ENCODE data around the gene SOSTDC1.
"Not testable (repeated sequence)": the region's sequence is repeated elsewhere in the genome, so short reads cannot be mapped to it uniquely, and the experiment has no call there.

The SOSTDC1 gene

DNA sequence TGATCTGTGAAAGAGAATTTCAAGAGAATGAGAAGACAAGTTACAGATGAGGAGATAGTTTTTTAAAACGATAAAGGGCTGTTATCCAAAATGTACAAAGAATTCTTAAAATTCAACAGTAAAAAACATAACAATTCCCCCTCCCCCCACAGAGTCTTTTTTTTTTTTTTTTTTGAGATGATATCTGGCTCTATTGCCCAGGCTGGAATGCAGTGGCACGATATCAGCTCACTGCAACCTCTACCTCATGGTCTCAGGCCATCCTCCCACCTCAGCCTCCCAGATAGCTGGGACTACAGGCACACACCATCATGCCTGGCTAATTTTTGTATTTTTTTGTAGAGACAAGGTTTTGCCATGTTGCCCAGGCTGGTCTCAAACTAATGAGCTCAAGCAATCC lies 21.7 kb downstream of the SOSTDC1 start:
- H3K27me3 ChIP-seq (ENCODE audit: low read depth); H3K36me3 ChIP-seq (replicated peaks); H3K4me1 ChIP-seq; DNase-seq (ENCODE audit: low spot score in 2 of 2); H3K9me3 ChIP-seq; H3K4me3 ChIP-seq: not testable (repeated sequence)
- in situ Hi-C loops (cut with MboI; ENCODE audit: low sequenced_read_pairs): loop anchor here (25.0 kb wide), 1 partner anchor 118 kb away; no protein-coding TSS in a partner anchor

DNA sequence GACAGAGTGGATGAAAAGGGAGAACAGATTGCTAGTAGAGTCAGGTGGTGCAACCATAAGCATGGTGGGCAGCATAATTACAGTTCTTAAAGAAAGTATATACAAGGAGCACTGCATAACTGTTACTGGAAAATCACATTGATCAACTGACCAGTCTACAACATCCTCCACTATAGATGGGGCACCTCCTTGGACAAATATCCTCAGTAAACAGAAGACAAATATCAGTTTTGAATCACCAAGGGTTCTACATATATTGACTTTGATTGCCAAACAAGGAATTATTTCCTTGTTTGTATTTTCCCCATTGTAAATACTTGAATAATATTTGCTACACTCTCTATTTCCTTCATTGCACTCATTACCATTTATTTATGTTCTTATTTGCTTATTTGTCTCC lies 26.6 kb downstream of the SOSTDC1 start:
- DNase-seq (ENCODE audit: low spot score in 2 of 2): no peak
- in situ Hi-C loops (cut with MboI; ENCODE audit: low sequenced_read_pairs): loop anchor here (25.0 kb wide), 1 partner anchor 123 kb away; no protein-coding TSS in a partner anchor
- H3K36me3 ChIP-seq (replicated peaks): no peaks in the 10 kb centered on the region
- no peak overlapping the region for H3K4me3 ChIP-seq
- no peaks in the 10 kb centered on the region for H3K9me3 ChIP-seq
- no peaks in the 10 kb centered on the region for H3K27me3 ChIP-seq (ENCODE audit: low read depth)
- no peaks in the 10 kb centered on the region for H3K4me1 ChIP-seq

DNA sequence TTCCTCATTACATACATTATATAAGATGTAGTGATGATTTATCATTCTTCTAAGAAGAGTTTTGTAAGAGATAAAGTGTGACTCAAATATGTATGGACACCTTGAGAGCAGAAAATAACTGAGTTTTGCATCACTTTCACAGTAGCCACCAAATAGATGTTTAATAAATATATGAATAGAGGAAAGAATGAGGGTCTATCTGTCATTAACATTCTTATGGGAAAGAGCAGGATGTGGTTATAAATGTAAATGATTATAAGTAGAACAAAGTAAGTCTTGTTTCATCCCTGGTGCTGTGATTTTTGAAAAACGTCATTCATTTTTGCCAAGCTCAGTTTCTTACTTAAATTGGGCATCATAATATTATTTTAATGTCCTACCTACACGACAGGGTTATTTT lies 29.2 kb downstream of the SOSTDC1 start:
- Histone ChIP-seq H3K4me3 (no peak overlapping the region), H3K9me3 (no peaks in the 10 kb centered on the region), H3K36me3 (replicated peaks) (no peaks in the 10 kb centered on the region), H3K27me3 (ENCODE audit: low read depth) (no peaks in the 10 kb centered on the region), H3K4me1 (peaks cover 9% of the 10 kb centered on the region)
- no peak for DNase-seq (ENCODE audit: low spot score in 2 of 2)
- in situ Hi-C loops (cut with MboI; ENCODE audit: low sequenced_read_pairs): loop anchor here (25.0 kb wide), 1 partner anchor 126 kb away; no protein-coding TSS in a partner anchor

- Histone ChIP-seq H3K4me3 (no peak overlapping the region), H3K27me3 (ENCODE audit: low read depth) (no peaks in the 10 kb centered on the region), H3K9me3 (no peaks in the 10 kb centered on the region), H3K4me1 (peaks cover 9% of the 10 kb centered on the region), H3K36me3 (replicated peaks) (no peaks in the 10 kb centered on the region)
- DNase-seq (ENCODE audit: low spot score in 2 of 2): no peak
- in situ Hi-C loops (cut with MboI; ENCODE audit: low sequenced_read_pairs): loop anchor here (25.0 kb wide), 1 partner anchor 129 kb away; no protein-coding TSS in a partner anchor
These were observed 31.9 kb downstream of the SOSTDC1 start for GRCh38 chr7:16433568-16434122.

- Histone ChIP-seq H3K4me3 (no peak overlapping the region), H3K9me3 (no peaks in the 10 kb centered on the region), H3K4me1 (peaks cover 9% of the 10 kb centered on the region), H3K36me3 (replicated peaks) (no peaks in the 10 kb centered on the region), H3K27me3 (ENCODE audit: low read depth) (no peaks in the 10 kb centered on the region)
- in situ Hi-C loops (cut with MboI; ENCODE audit: low sequenced_read_pairs): loop anchor here (25.0 kb wide), 1 partner anchor 130 kb away; no protein-coding TSS in a partner anchor
- no peak for DNase-seq (ENCODE audit: low spot score in 2 of 2)
These were observed 33.2 kb downstream of the SOSTDC1 start for GRCh38 chr7:16432425-16432731.

GRCh38 chr7:16431646-16432424 lies 33.7 kb downstream of the SOSTDC1 start:
- H3K4me1 ChIP-seq: peaks cover 9% of the 10 kb centered on the region
- peak; percentile 52 to 62 for DNase-seq (ENCODE audit: low spot score in 2 of 2)
- no peaks in the 10 kb centered on the region for H3K36me3 ChIP-seq (replicated peaks)
- in situ Hi-C loops (cut with MboI; ENCODE audit: low sequenced_read_pairs): loop anchor here (25.0 kb wide), 1 partner anchor 130 kb away; no protein-coding TSS in a partner anchor
- H3K27me3 ChIP-seq (ENCODE audit: low read depth): no peaks in the 10 kb centered on the region
- H3K9me3 ChIP-seq: no peaks in the 10 kb centered on the region
- no peak overlapping the region for H3K4me3 ChIP-seq

- no peak for DNase-seq (ENCODE audit: low spot score in 2 of 2)
- Histone ChIP-seq H3K4me1 (peaks cover 9% of the 10 kb centered on the region), H3K36me3 (replicated peaks) (no peaks in the 10 kb centered on the region), H3K27me3 (ENCODE audit: low read depth) (no peaks in the 10 kb centered on the region), H3K9me3 (no peaks in the 10 kb centered on the region), H3K4me3 (no peak overlapping the region)
- in situ Hi-C loops (cut with MboI; ENCODE audit: low sequenced_read_pairs): loop anchor here (25.0 kb wide), 1 partner anchor 132 kb away; no protein-coding TSS in a partner anchor
These were observed 35.4 kb downstream of the SOSTDC1 start for GRCh38 chr7:16430133-16430532.

GRCh38 chr7:16428672-16429071 lies 36.9 kb downstream of the SOSTDC1 start:
- in situ Hi-C loops (cut with MboI; ENCODE audit: low sequenced_read_pairs): loop anchor here (25.0 kb wide), 1 partner anchor 134 kb away; no protein-coding TSS in a partner anchor
- no peak overlapping the region for H3K4me3 ChIP-seq
- H3K27me3 ChIP-seq (ENCODE audit: low read depth): no peaks in the 10 kb centered on the region
- no peak for DNase-seq (ENCODE audit: low spot score in 2 of 2)
- peaks cover 9% of the 10 kb centered on the region for H3K4me1 ChIP-seq
- no peaks in the 10 kb centered on the region for H3K9me3 ChIP-seq
- no peaks in the 10 kb centered on the region for H3K36me3 ChIP-seq (replicated peaks)

- DNase-seq (ENCODE audit: low spot score in 2 of 2): no peak
- H3K27me3 ChIP-seq (ENCODE audit: low read depth): no peaks in the 10 kb centered on the region
- in situ Hi-C loops (cut with MboI; ENCODE audit: low sequenced_read_pairs): loop anchor here (25.0 kb wide), 1 partner anchor 134 kb away; no protein-coding TSS in a partner anchor
- H3K4me3 ChIP-seq: no peak overlapping the region
- H3K9me3 ChIP-seq: no peaks in the 10 kb centered on the region
- H3K4me1 ChIP-seq: peaks cover 9% of the 10 kb centered on the region
- H3K36me3 ChIP-seq (replicated peaks): no peaks in the 10 kb centered on the region
These were observed 37.4 kb downstream of the SOSTDC1 start for GRCh38 chr7:16428182-16428581.

- Histone ChIP-seq H3K4me1 (peaks cover 21% of the 10 kb centered on the region), H3K4me3 (no peak overlapping the region), H3K36me3 (replicated peaks) (no peaks in the 10 kb centered on the region), H3K9me3 (no peaks in the 10 kb centered on the region; the same call in 1 of the 2 replicates), H3K27me3 (ENCODE audit: low read depth) (no peaks in the 10 kb centered on the region)
- in situ Hi-C loops (cut with MboI; ENCODE audit: low sequenced_read_pairs): no loop called here
- no peak for DNase-seq (ENCODE audit: low spot score in 2 of 2)
These were observed 41.8 kb downstream of the SOSTDC1 start for GRCh38 chr7:16423761-16424160.

DNA sequence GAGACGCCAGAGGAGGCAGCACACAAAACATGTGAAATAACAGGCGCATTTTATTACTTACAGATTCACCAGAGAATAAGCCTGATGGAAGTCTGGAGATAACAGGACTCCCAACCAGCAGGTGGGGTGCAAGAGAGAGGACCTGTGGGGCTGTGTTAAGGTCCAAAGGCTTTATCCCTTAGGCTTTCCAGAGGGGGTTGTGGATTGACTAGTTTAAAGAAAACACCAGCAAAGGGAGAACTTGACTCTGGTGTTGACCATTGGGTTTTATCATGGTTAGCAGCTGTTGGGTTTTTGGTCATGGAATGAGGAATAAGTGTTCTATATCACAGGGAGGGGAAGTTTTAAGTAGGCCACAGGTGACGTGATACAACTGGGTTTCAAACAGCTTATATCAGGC lies 42.6 kb downstream of the SOSTDC1 start:
- no peak overlapping the region for H3K4me3 ChIP-seq
- in situ Hi-C loops (cut with MboI; ENCODE audit: low sequenced_read_pairs): no loop called here
- H3K27me3 ChIP-seq (ENCODE audit: low read depth): no peaks in the 10 kb centered on the region
- H3K4me1 ChIP-seq: peaks cover 21% of the 10 kb centered on the region
- H3K9me3 ChIP-seq: no peaks in the 10 kb centered on the region; the same call in 1 of the 2 replicates
- H3K36me3 ChIP-seq (replicated peaks): no peaks in the 10 kb centered on the region
- no peak for DNase-seq (ENCODE audit: low spot score in 2 of 2)

GRCh38 chr7:16422103-16422435 lies 43.5 kb downstream of the SOSTDC1 start:
- Histone ChIP-seq H3K9me3 (no peaks in the 10 kb centered on the region; the same call in 1 of the 2 replicates), H3K27me3 (ENCODE audit: low read depth) (no peaks in the 10 kb centered on the region), H3K36me3 (replicated peaks) (no peaks in the 10 kb centered on the region), H3K4me3 (no peak overlapping the region), H3K4me1 (peaks cover 21% of the 10 kb centered on the region)
- no peak for DNase-seq (ENCODE audit: low spot score in 2 of 2)
- in situ Hi-C loops (cut with MboI; ENCODE audit: low sequenced_read_pairs): no loop called here

DNA sequence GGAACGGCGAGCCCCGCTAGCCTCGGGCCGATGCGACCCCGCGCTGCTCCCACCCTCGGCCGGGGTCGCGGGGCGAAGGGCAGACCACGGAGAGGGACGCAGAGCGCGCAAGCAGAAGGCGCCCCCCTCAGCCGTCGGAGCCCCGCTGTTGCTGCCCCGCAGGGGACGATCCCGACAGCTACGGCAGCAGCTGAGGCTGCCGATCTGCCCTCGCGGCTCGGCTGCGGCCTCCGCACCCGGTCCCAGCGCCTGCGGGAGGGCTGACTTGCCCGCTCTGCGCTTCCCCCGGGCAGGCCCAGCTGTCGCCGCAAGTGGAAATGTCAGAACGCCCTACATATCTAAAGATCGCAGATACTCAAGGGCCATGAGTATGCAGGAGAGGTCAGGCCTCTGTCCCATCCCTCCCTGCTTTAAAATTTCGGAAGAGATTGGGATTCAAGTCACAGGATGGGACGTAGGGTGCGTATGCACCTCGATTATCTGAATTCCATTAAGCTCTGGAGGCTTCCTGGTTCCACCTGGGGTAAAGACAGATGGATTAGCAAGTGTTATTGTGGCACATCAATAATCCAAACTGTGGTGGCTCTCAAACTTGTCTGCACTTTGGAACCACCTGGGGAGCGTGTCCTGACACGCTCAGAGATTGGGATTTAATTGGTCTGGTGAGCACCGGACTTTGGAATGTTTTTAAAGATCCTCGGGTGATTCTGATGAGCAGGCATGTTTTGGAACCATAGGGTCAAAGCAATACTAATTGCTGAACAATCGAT lies 44.0 kb downstream of the SOSTDC1 start, which contains the start of gene CRPPA:
TSS of gene CRPPA (minus strand) at position 206 of the 770 bp plus-strand sequence. CDS start 216 bp downstream, outside the sequence.
- in situ Hi-C loops (cut with MboI; ENCODE audit: low sequenced_read_pairs): no loop called here
- peak in 1 of 2 experiments; percentile 51 for DNase-seq (ENCODE audit: low spot score in 2 of 2)
- H3K4me1 ChIP-seq: peaks cover 21% of the 10 kb centered on the region
- no peaks in the 10 kb centered on the region for H3K36me3 ChIP-seq (replicated peaks)
- H3K27me3 ChIP-seq (ENCODE audit: low read depth): no peaks in the 10 kb centered on the region
- H3K4me3 ChIP-seq: peak within 1 kb of the TSS; percentile 36
- H3K9me3 ChIP-seq: no peaks in the 10 kb centered on the region; the same call in 1 of the 2 replicates

Data from HAP-1 (cell line).